AG04449 (cell line): Measurements from ENCODE around the gene PROSER3.

Experiments used
- CTCF ChIA-PET: fragments of 350-600 bp; formaldehyde crosslinking; extraction: SDS; loops from one replicate; lab custom pipeline; 2021; ENCODE audit warnings: antibody characterized with exemption; lab: Yijun Ruan, JAX
- POLR2A ChIA-PET: fragments of 400-600, 350-600 bp; formaldehyde crosslinking; extraction: SDS; loops from one replicate; lab custom pipeline; 2020; ENCODE audit warnings: antibody characterized with exemption, inconsistent platforms; lab: Yijun Ruan, JAX
- DNase-seq: peaks from one replicate; pipeline ENCODE4 v3.0.0-alpha.2; 2010; ENCODE audit warnings: low read depth, low spot score
- H3K4me3 ChIP-seq: 2 replicates; pipeline ENCODE4 v1.5.1; 2011; ENCODE audit warnings: low read depth, mild to moderate bottlenecking, control low read depth, low read length
- TF ChIP-seq, protein P1 (sequence below): IDR thresholded peaks from one replicate; pipeline ENCODE4 v1.5.1; 2011; ENCODE audit warnings: mild to moderate bottlenecking, moderate library complexity, low read length, control low read depth, inconsistent platforms; ENCODE audit not compliant: insufficient read depth; ENCODE audit errors: missing control alignments

Gene PROSER3

DNA sequence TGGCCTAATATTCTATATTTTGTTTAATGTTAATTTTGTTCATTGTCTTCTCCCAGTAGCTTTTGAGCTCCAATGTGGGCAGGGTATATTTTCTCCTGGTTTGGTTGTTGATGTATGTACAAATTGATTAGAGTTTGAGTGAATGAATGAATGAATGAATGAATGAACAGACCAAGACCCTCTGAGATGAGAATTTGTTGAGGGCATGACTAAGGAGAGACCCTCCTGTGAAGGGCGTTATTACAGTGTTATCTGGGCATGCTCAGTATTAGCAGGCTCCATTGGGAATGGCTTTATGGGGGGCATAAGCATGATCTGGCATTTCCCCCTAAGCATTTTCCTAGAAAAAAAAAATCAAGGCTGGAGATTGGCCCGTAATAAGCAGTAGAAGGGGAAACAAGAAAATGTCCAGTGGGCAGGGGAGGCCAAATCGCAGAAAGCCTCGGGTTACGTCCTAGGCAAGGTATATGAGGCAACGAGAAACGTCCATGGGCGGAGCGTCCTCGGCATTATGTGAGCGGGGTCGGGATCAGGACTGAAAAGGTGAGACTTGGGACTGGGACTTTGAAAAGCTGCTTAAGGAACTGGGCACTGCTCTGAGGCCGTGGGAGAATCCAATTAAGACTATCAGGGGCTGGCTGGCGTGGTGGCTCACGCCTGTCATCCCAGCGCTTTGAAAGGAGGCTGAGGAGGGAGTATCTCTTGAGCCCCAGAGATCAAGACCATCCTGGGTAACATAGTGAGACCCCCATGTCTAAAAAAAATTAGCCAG, 16.5 kb downstream of the PROSER3 start:
- TF ChIP-seq, protein P1, sequence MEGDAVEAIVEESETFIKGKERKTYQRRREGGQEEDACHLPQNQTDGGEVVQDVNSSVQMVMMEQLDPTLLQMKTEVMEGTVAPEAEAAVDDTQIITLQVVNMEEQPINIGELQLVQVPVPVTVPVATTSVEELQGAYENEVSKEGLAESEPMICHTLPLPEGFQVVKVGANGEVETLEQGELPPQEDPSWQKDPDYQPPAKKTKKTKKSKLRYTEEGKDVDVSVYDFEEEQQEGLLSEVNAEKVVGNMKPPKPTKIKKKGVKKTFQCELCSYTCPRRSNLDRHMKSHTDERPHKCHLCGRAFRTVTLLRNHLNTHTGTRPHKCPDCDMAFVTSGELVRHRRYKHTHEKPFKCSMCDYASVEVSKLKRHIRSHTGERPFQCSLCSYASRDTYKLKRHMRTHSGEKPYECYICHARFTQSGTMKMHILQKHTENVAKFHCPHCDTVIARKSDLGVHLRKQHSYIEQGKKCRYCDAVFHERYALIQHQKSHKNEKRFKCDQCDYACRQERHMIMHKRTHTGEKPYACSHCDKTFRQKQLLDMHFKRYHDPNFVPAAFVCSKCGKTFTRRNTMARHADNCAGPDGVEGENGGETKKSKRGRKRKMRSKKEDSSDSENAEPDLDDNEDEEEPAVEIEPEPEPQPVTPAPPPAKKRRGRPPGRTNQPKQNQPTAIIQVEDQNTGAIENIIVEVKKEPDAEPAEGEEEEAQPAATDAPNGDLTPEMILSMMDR, result no peak
- POLR2A ChIA-PET, result no interaction called here
- CTCF ChIA-PET, result no interaction called here
- no peak for DNase-seq
- H3K4me3 ChIP-seq, result peak overlapping the region; percentile 37

DNA sequence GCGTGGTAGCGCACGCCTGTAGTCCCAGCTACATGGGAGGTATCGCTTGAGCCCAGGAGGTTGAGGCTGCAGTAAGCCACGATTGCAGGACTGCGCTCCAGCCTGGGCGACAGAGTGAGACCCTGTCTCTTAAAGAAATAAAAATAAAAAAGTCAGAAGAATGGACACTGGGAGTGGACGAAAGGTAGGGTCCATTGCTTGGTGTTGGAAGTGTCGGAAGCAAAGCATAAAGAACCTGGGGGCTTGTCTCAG, 17.0 kb downstream of the PROSER3 start:
- POLR2A ChIA-PET, result no interaction called here
- TF ChIP-seq, protein P1, result no peak
- peak overlapping the region; percentile 37 for H3K4me3 ChIP-seq
- CTCF ChIA-PET, result no interaction called here
- no peak for DNase-seq

DNA sequence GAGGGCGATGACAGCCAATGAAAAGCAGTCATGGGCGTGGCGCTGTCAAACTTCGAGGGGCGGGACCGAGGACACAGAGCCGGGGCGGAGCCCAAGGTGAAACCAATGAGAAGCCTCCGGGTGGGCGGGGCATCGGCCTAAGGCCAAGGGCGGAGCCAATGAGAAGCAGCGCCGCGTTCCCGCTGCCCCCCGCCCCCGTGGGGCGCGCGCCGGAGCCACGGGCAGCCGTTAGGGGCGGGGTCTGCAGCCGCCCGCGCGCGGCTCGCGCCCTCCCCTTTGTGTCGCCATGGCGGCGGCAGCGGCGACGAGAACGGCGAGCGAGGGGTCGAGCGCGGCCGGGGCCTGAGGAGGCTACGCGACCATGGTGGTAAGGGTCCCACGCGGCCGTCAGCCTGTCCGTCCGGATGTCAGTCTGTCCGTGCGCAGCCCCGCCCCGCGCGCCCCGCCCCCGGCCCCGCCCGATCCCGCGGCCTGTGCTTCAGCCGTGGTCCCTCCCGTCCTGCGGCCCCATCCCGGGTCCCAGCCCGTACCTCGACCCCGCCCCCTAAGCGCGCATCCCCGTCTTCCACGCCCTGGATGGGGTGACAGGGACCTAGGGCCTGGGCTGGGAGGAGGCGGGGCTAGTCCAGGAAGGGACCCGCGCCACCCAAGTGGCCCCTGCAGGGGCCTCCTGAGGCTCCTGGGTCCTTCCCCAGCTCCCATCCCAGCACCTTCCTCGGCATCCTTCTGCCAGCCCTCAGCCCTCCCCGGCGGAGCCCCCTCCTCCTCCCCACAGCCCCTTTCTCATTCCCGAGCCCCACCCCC, 17.5 kb downstream of the PROSER3 start, which contains the start of gene ARHGAP33:
TSS of gene ARHGAP33 (plus strand) at position 267 of the 804 bp plus-strand sequence. CDS start at position 362, 95 bp downstream.
- DNase-seq, result peak; percentile 47
- POLR2A ChIA-PET, result no interaction called here
- peak within 1 kb of the TSS; percentile 76 for H3K4me3 ChIP-seq
- CTCF ChIA-PET, result interaction anchor here (1.5 kb wide), 1 partner anchor 15 kb away, joined by 3 read pairs; no protein-coding TSS in a partner anchor
- TF ChIP-seq, protein P1, result no peak

DNA sequence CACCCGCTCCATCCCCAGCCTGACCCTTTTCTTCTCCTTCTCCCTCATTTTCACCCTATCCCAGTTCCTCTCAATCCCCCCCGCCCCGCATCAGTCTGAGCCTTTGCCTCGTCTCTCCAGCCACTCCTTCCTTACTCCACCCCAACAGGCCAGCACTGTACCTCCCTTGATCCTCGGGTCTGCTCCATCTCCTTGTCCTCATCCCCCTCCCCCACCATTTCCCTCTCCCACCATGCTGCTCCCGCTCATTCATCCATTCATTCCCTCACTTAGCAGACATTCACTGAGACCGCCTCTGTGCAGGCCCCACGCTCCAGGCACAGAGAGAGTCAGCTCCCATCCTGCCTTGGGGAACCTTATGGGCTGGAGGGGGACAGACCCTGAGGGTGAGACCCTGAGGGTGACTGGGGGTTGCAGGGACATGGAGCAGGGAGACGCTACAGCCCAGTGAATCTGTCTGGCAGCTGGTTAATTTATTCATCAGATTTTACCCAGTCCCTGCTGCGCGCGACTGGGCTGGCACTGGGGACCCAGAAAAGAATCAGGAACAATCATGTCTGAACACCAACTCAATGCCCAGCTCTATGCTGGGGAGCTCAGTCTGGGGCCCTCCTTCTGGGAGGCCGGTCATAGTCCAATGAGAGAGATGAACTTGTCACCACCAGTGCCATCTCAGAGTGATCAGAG, 18.3 kb downstream of the PROSER3 start:
- ChIA-PET CTCF (interaction anchor here (1.1 to 1.5 kb wide), 2 partner anchors 14 to 82 kb away, joined by 3 read pairs; no protein-coding TSS in a partner anchor), POLR2A (no interaction called here)
- no peak for DNase-seq
- TF ChIP-seq, protein P1, result no peak
- peak overlapping the region; percentile 76 for H3K4me3 ChIP-seq

DNA sequence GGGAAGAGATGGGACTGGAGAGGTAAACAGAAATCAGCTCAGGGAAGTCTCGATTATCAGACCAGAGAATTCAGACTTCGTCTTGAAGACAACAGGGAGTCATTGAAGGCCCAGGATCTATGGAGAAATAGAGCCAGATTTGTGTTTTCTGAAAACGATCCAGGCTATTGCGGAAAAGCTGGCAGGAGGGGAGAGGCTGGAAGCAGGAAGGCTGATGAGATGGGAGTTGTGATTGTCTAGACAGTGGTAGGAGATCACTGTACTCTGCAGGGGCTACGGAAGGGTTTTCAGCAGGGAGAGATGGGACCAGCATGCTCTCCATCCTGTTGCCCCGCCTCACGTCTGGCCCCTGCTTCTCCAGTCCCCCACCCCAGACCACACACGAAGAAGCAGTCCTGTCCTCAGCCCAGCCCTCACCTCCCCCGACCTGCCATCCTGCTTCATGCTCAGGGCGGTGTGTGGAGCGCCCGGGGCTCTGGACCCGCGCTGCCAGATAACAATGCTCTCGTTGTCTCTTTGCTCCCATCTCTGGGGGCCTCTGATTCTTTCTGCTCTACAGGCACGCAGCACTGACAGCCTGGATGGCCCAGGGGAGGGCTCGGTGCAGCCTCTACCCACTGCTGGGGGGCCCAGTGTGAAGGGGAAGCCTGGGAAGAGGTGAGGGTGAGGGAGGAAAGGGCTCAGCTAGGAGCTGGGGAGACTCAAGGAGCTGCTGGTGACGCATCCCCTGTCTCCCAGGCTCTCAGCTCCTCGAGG, 19.3 kb downstream of the PROSER3 start:
- no peak overlapping the region; the same call in 1 of the 2 replicates for H3K4me3 ChIP-seq
- CTCF ChIA-PET, result interaction anchor here (1.1 to 1.5 kb wide), 2 partner anchors 13 to 83 kb away, joined by 3 read pairs; no protein-coding TSS in a partner anchor
- DNase-seq, result no peak
- POLR2A ChIA-PET, result no interaction called here
- TF ChIP-seq, protein P1, result no peak
